GM18511 (cell line): ENCODE data around the gene AMH.
A peak's percentile ranks its signal among the peaks of the same experiment; 100 is the strongest.

Experiments
- ATAC-seq: cut with Tn5 transposase; IDR thresholded peaks from one replicate; pipeline ENCODE4 v1.9.1; 2021; ENCODE audit warnings: mild to moderate bottlenecking, moderate library complexity; ENCODE audit not compliant: unreplicated experiment

Gene AMH

GRCh38 chr19:2234996-2235380 lies 14.1 kb upstream of the AMH start:
- ATAC-seq, result no peak

- peak; percentile 6 for ATAC-seq
These were observed 13.6 kb upstream of the AMH start for GRCh38 chr19:2235381-2236063.

GRCh38 chr19:2236064-2236313 lies 13.1 kb upstream of the AMH start:
- no peak for ATAC-seq

- ATAC-seq, result peak; percentile 75
These were observed 12.6 kb upstream of the AMH start, which contains the start of the genes PLEKHJ1 and SF3A2 for GRCh38 chr19:2236314-2237050. Gene PLEKHJ1, minus strand, starts transcription at chr19:2236329. Its CDS starts 81 bp downstream, at chr19:2236248. Gene SF3A2, plus strand, starts transcription at chr19:2236824. Its CDS starts 6,595 bp downstream, at chr19:2243419.

- no peak for ATAC-seq
These were observed 11.9 kb upstream of the AMH start for GRCh38 chr19:2237051-2237868.

GRCh38 chr19:2237869-2238153 lies 11.3 kb upstream of the AMH start:
- ATAC-seq, result no peak

GRCh38 chr19:2239173-2239572 lies 9.9 kb upstream of the AMH start:
- ATAC-seq, result no peak

GRCh38 chr19:2239771-2240770 lies 9.1 kb upstream of the AMH start:
- no peak for ATAC-seq

GRCh38 chr19:2240881-2241760 lies 8.0 kb upstream of the AMH start:
- no peak for ATAC-seq

GRCh38 chr19:2242092-2242537 lies 7.0 kb upstream of the AMH start:
- ATAC-seq, result no peak

GRCh38 chr19:2242816-2243215 lies 6.3 kb upstream of the AMH start:
- ATAC-seq, result no peak

- ATAC-seq, result no peak
These were observed 5.6 kb upstream of the AMH start for GRCh38 chr19:2243274-2244124.

GRCh38 chr19:2244125-2244411 lies 5.1 kb upstream of the AMH start:
- no peak for ATAC-seq

GRCh38 chr19:2244486-2244885 lies 4.6 kb upstream of the AMH start:
- ATAC-seq, result no peak

- no peak for ATAC-seq
These were observed 3.9 kb upstream of the AMH start for GRCh38 chr19:2245273-2245672.

GRCh38 chr19:2246014-2246620 lies 3.0 kb upstream of the AMH start:
- ATAC-seq, result no peak

GRCh38 chr19:2246801-2247361 lies 2.2 kb upstream of the AMH start:
- ATAC-seq, result no peak

GRCh38 chr19:2247433-2248101 lies 1.6 kb upstream of the AMH start:
- no peak for ATAC-seq
